Kidney epithelial cell (primary cell): Measurements from ENCODE around the gene TCF15. TPM values are rescaled to one million over a fixed set of nuclear protein-coding genes. Genes with fewer than 3 reads are reported as not detected.

ENCODE experiments used
- DNase-seq: peaks from one replicate; pipeline ENCODE4 v3.0.0-alpha.2; 2010; ENCODE audit warnings: low read depth
- H3K27me3 ChIP-seq: 2 replicates; pipeline ENCODE4 v1.6.0; 2011; ENCODE audit warnings: low read length; ENCODE audit not compliant: control insufficient read depth, insufficient read depth
- H3K36me3 ChIP-seq: 2 replicates; pipeline ENCODE4 v1.5.1; 2011; ENCODE audit warnings: low read length; ENCODE audit not compliant: control insufficient read depth, insufficient read depth
- H3K4me3 ChIP-seq: 2 replicates; pipeline ENCODE4 v1.5.1; 2011; ENCODE audit warnings: low read depth, mild to moderate bottlenecking, control low read depth, low read length
- total RNA-seq: library from RNA; depleted of rRNA; stranded (reverse); fragments of >200 nt; gene quantifications from 2 replicates; pipeline ENCODE4 v1.2.3, GENCODE V29; 2015
- TF ChIP-seq, protein P1 (sequence below): IDR thresholded peaks from 2 replicates; pipeline ENCODE4 v1.5.1; 2011; ENCODE audit warnings: mild to moderate bottlenecking, moderate library complexity, low read length, control low read depth, inconsistent platforms; ENCODE audit not compliant: insufficient read depth, poor library complexity, severe bottlenecking

Gene TCF15
- total RNA-seq, 1 donor from 2014 or later: 1.5 TPM

DNA sequence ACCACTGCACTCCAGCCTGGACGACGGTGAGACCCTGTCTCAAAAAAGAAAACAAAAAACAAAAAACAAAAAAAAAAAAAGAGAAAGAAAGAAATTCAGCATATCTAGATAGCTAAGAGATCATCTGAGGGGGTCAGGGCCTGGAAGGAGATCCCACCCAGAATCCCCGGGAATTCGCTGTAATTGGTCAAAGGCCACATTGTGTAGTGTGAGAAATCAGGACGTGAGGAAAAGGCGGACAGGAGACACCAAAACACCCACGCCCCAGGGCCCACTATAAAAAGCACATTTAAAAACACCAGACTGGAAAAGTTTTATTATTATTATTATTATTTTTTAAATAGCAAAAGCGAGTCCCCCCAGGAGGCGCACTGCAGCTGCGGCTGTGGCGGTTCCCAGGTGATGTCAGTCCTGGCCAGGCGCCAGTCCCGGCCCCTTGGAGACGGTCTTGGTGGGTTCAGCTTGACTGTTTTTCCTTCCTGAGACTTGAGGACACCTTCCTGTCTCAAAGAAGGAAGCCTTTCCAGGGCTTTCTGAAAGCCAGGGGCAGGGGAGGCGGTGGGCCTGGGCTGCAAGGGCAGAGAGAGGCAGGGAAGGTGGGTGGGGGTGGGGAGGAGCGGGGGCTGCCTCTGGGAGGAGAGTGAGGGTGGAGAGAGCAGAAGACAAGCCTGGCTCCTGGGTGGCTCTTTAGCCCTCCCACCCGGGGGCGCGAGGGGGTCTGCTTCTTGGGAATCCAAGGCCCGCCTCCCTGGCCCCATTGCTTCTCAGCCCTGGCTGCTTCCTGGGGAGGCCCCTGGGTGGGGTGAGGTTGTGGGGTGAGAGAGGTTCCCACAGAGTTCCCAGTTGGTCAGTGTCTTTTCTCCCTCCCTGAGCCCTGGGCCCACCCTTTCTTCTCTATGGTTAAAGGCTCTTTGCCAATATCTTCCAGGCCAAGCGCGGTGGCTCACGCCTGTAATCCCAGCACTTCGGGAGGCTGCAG, 14.5 kb downstream of the TCF15 start:
- TF ChIP-seq, protein P1, sequence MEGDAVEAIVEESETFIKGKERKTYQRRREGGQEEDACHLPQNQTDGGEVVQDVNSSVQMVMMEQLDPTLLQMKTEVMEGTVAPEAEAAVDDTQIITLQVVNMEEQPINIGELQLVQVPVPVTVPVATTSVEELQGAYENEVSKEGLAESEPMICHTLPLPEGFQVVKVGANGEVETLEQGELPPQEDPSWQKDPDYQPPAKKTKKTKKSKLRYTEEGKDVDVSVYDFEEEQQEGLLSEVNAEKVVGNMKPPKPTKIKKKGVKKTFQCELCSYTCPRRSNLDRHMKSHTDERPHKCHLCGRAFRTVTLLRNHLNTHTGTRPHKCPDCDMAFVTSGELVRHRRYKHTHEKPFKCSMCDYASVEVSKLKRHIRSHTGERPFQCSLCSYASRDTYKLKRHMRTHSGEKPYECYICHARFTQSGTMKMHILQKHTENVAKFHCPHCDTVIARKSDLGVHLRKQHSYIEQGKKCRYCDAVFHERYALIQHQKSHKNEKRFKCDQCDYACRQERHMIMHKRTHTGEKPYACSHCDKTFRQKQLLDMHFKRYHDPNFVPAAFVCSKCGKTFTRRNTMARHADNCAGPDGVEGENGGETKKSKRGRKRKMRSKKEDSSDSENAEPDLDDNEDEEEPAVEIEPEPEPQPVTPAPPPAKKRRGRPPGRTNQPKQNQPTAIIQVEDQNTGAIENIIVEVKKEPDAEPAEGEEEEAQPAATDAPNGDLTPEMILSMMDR: no peak
- Histone ChIP-seq H3K4me3 (no peak overlapping the region), H3K27me3 (peaks cover 2% of the 10 kb centered on the region), H3K36me3 (no peaks in the 10 kb centered on the region)
- no peak for DNase-seq

DNA sequence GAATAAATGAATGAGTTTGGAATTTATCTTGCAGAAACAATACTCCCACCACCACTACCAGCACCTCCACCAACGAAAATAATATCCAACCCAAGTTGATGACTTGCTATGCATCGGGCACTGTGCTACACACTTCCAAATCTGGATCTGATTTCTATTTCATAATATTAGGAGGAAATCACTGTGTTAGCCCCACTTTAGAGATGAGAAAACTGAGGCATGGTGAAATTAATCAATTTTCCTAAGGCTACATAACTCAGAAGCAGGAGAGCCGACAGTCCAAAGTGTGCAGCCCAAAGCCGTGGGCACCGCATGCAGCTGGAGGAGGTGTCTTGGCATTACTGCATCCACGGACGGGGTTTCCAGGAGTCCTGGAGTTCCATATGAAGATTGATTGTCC, 17.6 kb downstream of the TCF15 start:
- DNase-seq: no peak
- TF ChIP-seq, protein P1: no peak
- H3K36me3 ChIP-seq: no peaks in the 10 kb centered on the region
- H3K4me3 ChIP-seq: no peak overlapping the region
- peaks cover 2% of the 10 kb centered on the region for H3K27me3 ChIP-seq

GRCh38 chr20:591941-592340, 18.2 kb downstream of the TCF15 start:
- Histone ChIP-seq H3K27me3 (peaks cover 2% of the 10 kb centered on the region), H3K36me3 (no peaks in the 10 kb centered on the region), H3K4me3 (no peak overlapping the region)
- TF ChIP-seq, protein P1: no peak
- DNase-seq: no peak

DNA sequence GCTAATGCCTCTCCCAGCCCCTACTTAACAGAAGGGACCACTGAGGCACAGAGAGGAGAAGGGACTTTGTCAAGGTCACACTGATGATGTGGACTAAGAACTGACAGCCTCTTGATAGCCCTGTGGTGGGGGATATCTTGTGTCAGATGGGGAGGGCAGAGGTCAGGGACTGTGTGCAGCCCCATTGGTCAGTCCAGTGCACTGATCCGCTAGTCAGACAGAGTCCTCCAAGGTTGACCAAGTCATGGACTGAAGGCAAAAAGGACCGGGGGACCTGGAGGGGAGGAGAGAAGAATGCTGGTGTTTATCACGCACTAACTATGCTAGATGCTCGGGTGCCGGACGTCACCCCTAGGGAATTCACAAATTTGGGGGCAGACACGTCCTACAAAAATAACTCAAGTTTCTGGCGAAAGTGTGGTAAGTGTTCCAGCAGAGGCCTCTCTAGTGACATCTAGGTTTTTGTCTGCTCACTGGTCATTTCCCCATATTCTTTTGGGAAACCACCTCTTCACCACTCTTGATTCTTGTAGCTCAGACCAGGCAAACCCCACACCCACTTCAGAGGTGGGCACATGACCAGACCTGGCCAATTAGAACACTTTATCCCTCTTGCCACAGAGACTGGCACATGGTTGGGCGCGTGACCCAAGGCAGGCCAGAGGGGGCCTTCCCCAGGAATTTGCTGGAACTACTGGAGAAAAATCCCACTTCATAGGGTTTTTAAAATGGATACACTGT, 21.0 kb downstream of the TCF15 start:
- Histone ChIP-seq H3K27me3 (peaks cover 2% of the 10 kb centered on the region), H3K36me3 (no peaks in the 10 kb centered on the region), H3K4me3 (no peak overlapping the region)
- no peak for DNase-seq
- TF ChIP-seq, protein P1: no peak

GRCh38 chr20:588476-588875, 21.6 kb downstream of the TCF15 start:
- TF ChIP-seq, protein P1: no peak

GRCh38 chr20:584971-585301, 25.2 kb downstream of the TCF15 start:
- no peak for DNase-seq
- no peak overlapping the region for H3K4me3 ChIP-seq
- TF ChIP-seq, protein P1: no peak
- no peaks in the 10 kb centered on the region for H3K36me3 ChIP-seq
- no peaks in the 10 kb centered on the region for H3K27me3 ChIP-seq

More at GRCh38 chr20:588476-588875, 21.6 kb downstream of the TCF15 start:
- no peaks in the 10 kb centered on the region for H3K36me3 ChIP-seq
- no peak for DNase-seq
- peaks cover 2% of the 10 kb centered on the region for H3K27me3 ChIP-seq
- H3K4me3 ChIP-seq: no peak overlapping the region
